ENCODE results near the gene NTMT1. TPM values are rescaled to one million over a fixed set of nuclear protein-coding genes. Genes with fewer than 3 reads are reported as not detected.

NTMT1 gene
- total and polyA plus RNA-seq, 12 donors = 27.2 to 190 (median 73.6) TPM

- no peak overlapping the region for H3K4me3 ChIP-seq
- 82 to 100% (median 87%) methylated on average over 1 to 7 of the region's 7 CpGs; no CpG with 5 or more reads in 1 of the 4 donors for WGBS, 4 donors
Measured at GRCh38 chr9:129671519-129671918, 45.6 kb downstream of the NTMT1 start.

GRCh38 chr9:129672702-129673101, 46.7 kb downstream of the NTMT1 start:
- Histone ChIP-seq H3K4me3 (no peak overlapping the region), H3K27ac (no peak overlapping the region), H3K9me3 (replicated peaks in 1 of 3) (no peaks in the 10 kb centered on the region), H3K27me3 (no peaks in the 10 kb centered on the region), H3K4me1 (replicated peaks in 1 of 2) (no peaks in the 10 kb centered on the region), H3K36me3 (replicated peaks in 1 of 2) (no peaks in the 10 kb centered on the region)
- TF ChIP-seq CTCF (IDR thresholded peaks at IDR 0.05) (no peak), POLR2A (IDR thresholded peaks at IDR 0.05) (no peak)
- 79 to 91% (median 86%) methylated on average over 7 to 8 of the region's 8 CpGs for WGBS, 4 donors
- no peak for DNase-seq
- intact Hi-C loops (cut with DNase I) = no loop called here

More at GRCh38 chr9:129671519-129671918, 45.6 kb downstream of the NTMT1 start:
- intact Hi-C loops (cut with DNase I) = no loop called here
- Histone ChIP-seq H3K27me3 (peaks cover 3% of the 10 kb centered on the region), H3K27ac (no peak overlapping the region), H3K36me3 (replicated peaks in 1 of 2) (no peaks in the 10 kb centered on the region), H3K4me1 (replicated peaks in 1 of 2) (no peaks in the 10 kb centered on the region), H3K9me3 (replicated peaks in 1 of 3) (no peaks in the 10 kb centered on the region)
- DNase-seq = no peak
- no peak for TF ChIP-seq CTCF (IDR thresholded peaks at IDR 0.05)
- no peak for TF ChIP-seq POLR2A (IDR thresholded peaks at IDR 0.05)

- no peak for DNase-seq
- no peaks in the 10 kb centered on the region for H3K9me3 ChIP-seq (replicated peaks in 1 of 3)
- no peaks in the 10 kb centered on the region for H3K4me1 ChIP-seq (replicated peaks in 1 of 2)
- no peaks in the 10 kb centered on the region for H3K27me3 ChIP-seq
- intact Hi-C loops (cut with DNase I) = no loop called here
- H3K27ac ChIP-seq = no peak overlapping the region
- no peaks in the 10 kb centered on the region for H3K36me3 ChIP-seq (replicated peaks in 1 of 2)
- no peak overlapping the region for H3K4me3 ChIP-seq
- TF ChIP-seq CTCF (IDR thresholded peaks at IDR 0.05) = no peak
- TF ChIP-seq POLR2A (IDR thresholded peaks at IDR 0.05) = no peak
- WGBS, 4 donors = 73 to 84% (median 78%) methylated on average over 6 to 12 of the region's 12 CpGs
Measured at GRCh38 chr9:129673602-129674001, 47.6 kb downstream of the NTMT1 start.

- 79 to 85% (median 81%) methylated on average over 6 to 7 of the region's 7 CpGs for WGBS, 4 donors
- Histone ChIP-seq H3K9me3 (replicated peaks in 1 of 3) (no peaks in the 10 kb centered on the region), H3K27me3 (no peaks in the 10 kb centered on the region), H3K36me3 (replicated peaks in 1 of 2) (no peaks in the 10 kb centered on the region), H3K4me1 (replicated peaks in 1 of 2) (no peaks in the 10 kb centered on the region), H3K4me3 (no peak overlapping the region), H3K27ac (no peak overlapping the region)
- intact Hi-C loops (cut with DNase I) = no loop called here
- TF ChIP-seq POLR2A (IDR thresholded peaks at IDR 0.05) = no peak
- TF ChIP-seq CTCF (IDR thresholded peaks at IDR 0.05) = no peak
- no peak for DNase-seq
Measured at GRCh38 chr9:129674229-129674628, 48.3 kb downstream of the NTMT1 start.

Data from adrenal gland (tissue), 12 donors.